IPS-18c (cell line): Measurements from ENCODE around the gene PDHX.

Experiments
- H3K4me3 ChIP-seq: 2 replicates; pipeline ENCODE4 v1.7.0; 2013; ENCODE audit warnings: low read depth, mild to moderate bottlenecking, low read length, moderate library complexity; ENCODE audit not compliant: insufficient read depth
- H3K9me3 ChIP-seq: one replicate; pipeline ENCODE4 v1.6.1; 2013; ENCODE audit warnings: mild to moderate bottlenecking, low read length, moderate library complexity; ENCODE audit not compliant: control insufficient read depth, insufficient read depth

Gene PDHX

GRCh38 chr11:34999453-34999852, 83.0 kb downstream of the PDHX start:
- Histone ChIP-seq H3K9me3 (no peaks in the 10 kb centered on the region), H3K4me3 (no peak overlapping the region)

GRCh38 chr11:35003186-35003585, 86.8 kb downstream of the PDHX start:
- Histone ChIP-seq H3K9me3 (no peaks in the 10 kb centered on the region), H3K4me3 (no peak overlapping the region)

- no peak overlapping the region for H3K4me3 ChIP-seq
- H3K9me3 ChIP-seq = no peaks in the 10 kb centered on the region
Observed at GRCh38 chr11:35003658-35004057, 87.2 kb downstream of the PDHX start.

GRCh38 chr11:35005141-35005780, 88.8 kb downstream of the PDHX start:
- no peak overlapping the region for H3K4me3 ChIP-seq
- H3K9me3 ChIP-seq = no peaks in the 10 kb centered on the region

GRCh38 chr11:35006389-35007128, 90.1 kb downstream of the PDHX start:
- no peaks in the 10 kb centered on the region for H3K9me3 ChIP-seq
- no peak overlapping the region for H3K4me3 ChIP-seq

GRCh38 chr11:35007277-35007676, 90.9 kb downstream of the PDHX start:
- no peak overlapping the region for H3K4me3 ChIP-seq

GRCh38 chr11:35009191-35009943, 92.9 kb downstream of the PDHX start:
- H3K4me3 ChIP-seq = no peak overlapping the region
- H3K9me3 ChIP-seq = no peaks in the 10 kb centered on the region

More at GRCh38 chr11:35007277-35007676, 90.9 kb downstream of the PDHX start:
- no peaks in the 10 kb centered on the region for H3K9me3 ChIP-seq

GRCh38 chr11:35009944-35010342, 93.5 kb downstream of the PDHX start:
- Histone ChIP-seq H3K9me3 (no peaks in the 10 kb centered on the region), H3K4me3 (no peak overlapping the region)

- H3K9me3 ChIP-seq = no peaks in the 10 kb centered on the region
- H3K4me3 ChIP-seq = no peak overlapping the region
Observed at GRCh38 chr11:35010654-35011053, 94.2 kb downstream of the PDHX start.

GRCh38 chr11:35011389-35011788, 95.0 kb downstream of the PDHX start:
- H3K4me3 ChIP-seq = no peak overlapping the region
- no peaks in the 10 kb centered on the region for H3K9me3 ChIP-seq

GRCh38 chr11:35011944-35012343, 95.5 kb downstream of the PDHX start:
- no peak overlapping the region for H3K4me3 ChIP-seq
- H3K9me3 ChIP-seq = no peaks in the 10 kb centered on the region

- Histone ChIP-seq H3K9me3 (no peaks in the 10 kb centered on the region), H3K4me3 (no peak overlapping the region)
Observed at GRCh38 chr11:35012467-35013191, 96.2 kb downstream of the PDHX start.

GRCh38 chr11:35013514-35014233, 97.3 kb downstream of the PDHX start:
- no peaks in the 10 kb centered on the region for H3K9me3 ChIP-seq
- H3K4me3 ChIP-seq = no peak overlapping the region

GRCh38 chr11:35014346-35014745, 97.9 kb downstream of the PDHX start:
- H3K4me3 ChIP-seq = no peak overlapping the region
- H3K9me3 ChIP-seq = no peaks in the 10 kb centered on the region

GRCh38 chr11:35015621-35016387, 99.4 kb downstream of the PDHX start:
- Histone ChIP-seq H3K4me3 (no peak overlapping the region), H3K9me3 (no peaks in the 10 kb centered on the region)

GRCh38 chr11:35016916-35017315, 100.5 kb downstream of the PDHX start:
- no peaks in the 10 kb centered on the region for H3K9me3 ChIP-seq
- H3K4me3 ChIP-seq = no peak overlapping the region
